OCI-LY7 (cell line): ENCODE results near the gene ISG15.

Experiments
- EZH2phosphoT487 ChIP-seq: fragments of 200-600 bp; sonication (generic); IDR thresholded peaks from 2 replicates; pipeline ENCODE4 v1.6.1; 2018; ENCODE audit warnings: low read depth, borderline replicate concordance, mild to moderate bottlenecking, mixed run types, antibody characterized with exemption, low read length, moderate library complexity, mixed read lengths
- TF ChIP-seq, protein P1 (sequence below): fragments of 200-600 bp; sonication (generic); conservative IDR thresholded peaks from 2 replicates; pipeline ENCODE4 v1.5.1; 2014; ENCODE audit warnings: mild to moderate bottlenecking, antibody characterized with exemption, low read length, moderate library complexity, mixed read lengths

DNA sequence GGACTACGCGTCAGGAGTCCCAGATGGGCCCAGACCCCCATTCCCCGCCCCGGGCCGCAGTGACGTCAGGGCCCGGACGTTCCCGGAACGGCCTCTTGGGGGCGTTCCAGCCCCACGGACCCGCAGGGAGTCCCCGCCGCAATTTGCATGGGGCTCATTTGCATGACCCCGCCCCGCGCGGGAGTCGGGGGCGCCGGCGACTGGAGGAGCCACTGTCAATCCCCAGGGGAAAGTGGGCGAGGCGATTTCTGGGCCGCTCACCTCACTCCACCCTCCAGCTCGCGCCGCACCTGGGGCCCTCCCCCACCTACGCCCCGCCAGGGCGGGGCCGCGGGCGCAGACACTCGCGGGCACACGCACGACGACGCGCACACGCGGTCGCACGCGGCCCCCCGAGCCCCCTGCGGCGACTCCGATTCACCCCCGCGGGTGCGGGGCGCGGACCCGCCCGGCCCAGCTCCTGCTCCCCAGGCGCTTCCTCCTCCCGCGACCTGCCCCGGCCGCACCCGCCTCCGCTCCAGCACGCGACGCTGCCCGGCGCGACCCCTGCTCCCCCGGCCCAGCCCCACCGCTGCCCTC is 19.8 kb downstream of the ISG15 start:
- TF ChIP-seq, protein P1, sequence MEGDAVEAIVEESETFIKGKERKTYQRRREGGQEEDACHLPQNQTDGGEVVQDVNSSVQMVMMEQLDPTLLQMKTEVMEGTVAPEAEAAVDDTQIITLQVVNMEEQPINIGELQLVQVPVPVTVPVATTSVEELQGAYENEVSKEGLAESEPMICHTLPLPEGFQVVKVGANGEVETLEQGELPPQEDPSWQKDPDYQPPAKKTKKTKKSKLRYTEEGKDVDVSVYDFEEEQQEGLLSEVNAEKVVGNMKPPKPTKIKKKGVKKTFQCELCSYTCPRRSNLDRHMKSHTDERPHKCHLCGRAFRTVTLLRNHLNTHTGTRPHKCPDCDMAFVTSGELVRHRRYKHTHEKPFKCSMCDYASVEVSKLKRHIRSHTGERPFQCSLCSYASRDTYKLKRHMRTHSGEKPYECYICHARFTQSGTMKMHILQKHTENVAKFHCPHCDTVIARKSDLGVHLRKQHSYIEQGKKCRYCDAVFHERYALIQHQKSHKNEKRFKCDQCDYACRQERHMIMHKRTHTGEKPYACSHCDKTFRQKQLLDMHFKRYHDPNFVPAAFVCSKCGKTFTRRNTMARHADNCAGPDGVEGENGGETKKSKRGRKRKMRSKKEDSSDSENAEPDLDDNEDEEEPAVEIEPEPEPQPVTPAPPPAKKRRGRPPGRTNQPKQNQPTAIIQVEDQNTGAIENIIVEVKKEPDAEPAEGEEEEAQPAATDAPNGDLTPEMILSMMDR: peak; percentile 83
- no peak for TF ChIP-seq EZH2phosphoT487
